Hepatocyte (in vitro differentiated cells): ENCODE measurements around the gene APOB.

Experiments used
- EZH2 ChIP-seq: fragments of 200-600 bp; sonication (generic); IDR thresholded peaks from 2 replicates; pipeline ENCODE4 v1.6.1; 2016; ENCODE audit warnings: antibody characterized with exemption, mild to moderate bottlenecking, borderline replicate concordance
- TF ChIP-seq, protein P1 (sequence below): fragments of 200-600 bp; sonication (generic); IDR thresholded peaks from 2 replicates; pipeline ENCODE4 v1.5.1; 2016; ENCODE audit warnings: antibody characterized with exemption, mild to moderate bottlenecking; ENCODE audit not compliant: poor library complexity

DNA sequence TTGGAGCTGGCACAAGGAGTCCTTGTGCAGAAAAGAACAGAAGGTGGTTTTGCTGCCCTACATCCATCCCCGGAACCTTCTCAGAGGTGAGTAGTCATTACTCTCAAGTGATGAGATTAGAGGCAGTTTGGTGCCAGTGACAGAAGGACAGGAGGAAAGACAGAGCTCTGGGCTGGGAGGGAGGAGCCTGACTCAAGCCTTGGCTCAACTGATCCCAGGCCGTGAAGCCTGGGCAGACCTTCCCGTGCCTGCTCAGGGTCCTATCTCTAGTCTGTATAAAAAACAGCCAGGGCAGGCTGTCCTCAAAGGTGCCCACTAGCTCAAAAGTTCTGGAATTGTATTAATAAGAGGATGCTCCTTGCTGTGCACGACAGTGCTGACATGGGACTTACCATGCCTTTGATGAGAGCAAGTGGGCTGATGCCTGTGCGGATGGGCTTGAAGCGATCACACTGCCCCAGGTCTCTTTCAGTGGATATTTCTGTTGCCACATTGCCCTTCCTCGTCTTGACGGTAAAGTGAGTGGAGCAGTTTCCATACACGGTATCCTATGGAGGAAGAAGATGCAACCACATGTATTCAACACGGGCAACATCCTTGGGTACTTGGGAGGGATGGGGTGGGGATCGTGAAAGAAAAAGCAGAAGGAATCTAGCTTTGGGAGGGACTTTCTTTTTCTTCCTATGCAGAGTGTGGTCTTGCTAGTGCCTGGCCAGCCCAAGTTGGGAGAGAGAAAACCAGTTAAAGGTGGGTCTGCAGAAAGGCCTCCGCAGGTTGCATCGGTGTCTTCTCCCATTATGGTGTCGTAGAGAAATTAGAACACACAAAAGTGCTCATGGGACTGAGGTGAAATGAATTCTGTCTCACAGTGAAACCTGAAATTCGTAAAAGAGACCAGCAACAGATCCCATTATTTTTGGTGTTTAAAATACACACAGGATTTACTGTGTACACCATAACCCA is 6.9 kb downstream of the APOB start:
- TF ChIP-seq, protein P1, sequence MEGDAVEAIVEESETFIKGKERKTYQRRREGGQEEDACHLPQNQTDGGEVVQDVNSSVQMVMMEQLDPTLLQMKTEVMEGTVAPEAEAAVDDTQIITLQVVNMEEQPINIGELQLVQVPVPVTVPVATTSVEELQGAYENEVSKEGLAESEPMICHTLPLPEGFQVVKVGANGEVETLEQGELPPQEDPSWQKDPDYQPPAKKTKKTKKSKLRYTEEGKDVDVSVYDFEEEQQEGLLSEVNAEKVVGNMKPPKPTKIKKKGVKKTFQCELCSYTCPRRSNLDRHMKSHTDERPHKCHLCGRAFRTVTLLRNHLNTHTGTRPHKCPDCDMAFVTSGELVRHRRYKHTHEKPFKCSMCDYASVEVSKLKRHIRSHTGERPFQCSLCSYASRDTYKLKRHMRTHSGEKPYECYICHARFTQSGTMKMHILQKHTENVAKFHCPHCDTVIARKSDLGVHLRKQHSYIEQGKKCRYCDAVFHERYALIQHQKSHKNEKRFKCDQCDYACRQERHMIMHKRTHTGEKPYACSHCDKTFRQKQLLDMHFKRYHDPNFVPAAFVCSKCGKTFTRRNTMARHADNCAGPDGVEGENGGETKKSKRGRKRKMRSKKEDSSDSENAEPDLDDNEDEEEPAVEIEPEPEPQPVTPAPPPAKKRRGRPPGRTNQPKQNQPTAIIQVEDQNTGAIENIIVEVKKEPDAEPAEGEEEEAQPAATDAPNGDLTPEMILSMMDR = no peak
- TF ChIP-seq EZH2 = no peak
